ENCODE data around the gene RDH16.

- TF ChIP-seq CTCF (IDR thresholded peaks at IDR 0.05) (no peak), POLR2A (IDR thresholded peaks at IDR 0.05) (no peak), EP300 (IDR thresholded peaks at IDR 0.05) (no peak)
Measured at GRCh38 chr12:56989861-56990610, 32.6 kb upstream of the RDH16 start.

Measured in suprapubic skin (tissue), 3 donors.